ENCODE results near the gene RPP40. TPM values are rescaled to one million over a fixed set of nuclear protein-coding genes. Genes with fewer than 3 reads are reported as not detected.

RPP40 gene
- polyA plus RNA-seq, 2 of the 4 experiments (the other 2 are of a cell fraction) = 17.8 to 33.9 TPM

- no peak for TF ChIP-seq CBX2 (IDR thresholded peaks at IDR 0.05; ENCODE audit: borderline replicate concordance, low read depth)
Measured at GRCh38 chr6:5003604-5004372, at the start of gene RPP40 (continued).

GRCh38 chr6:5053038-5053437 lies 49.2 kb upstream of the RPP40 start:
- POLR2A ChIA-PET = no interaction called here
- no peak for DNase-seq (ENCODE audit: low read depth in 1 of 2, low spot score in 1 of 2)
- H3K9me3 ChIP-seq = peaks cover 21% of the 10 kb centered on the region; the same call in 2 of the 3 replicates
- no peak overlapping the region for H3K27ac ChIP-seq
- CTCF ChIA-PET = no interaction called here
- H3K4me1 ChIP-seq = no peaks in the 10 kb centered on the region
- H3K4me3 ChIP-seq = no peak overlapping the region
- H3K4me2 ChIP-seq = no peak overlapping the region
- FAIRE-seq = no peak
- TF ChIP-seq CBX2 (IDR thresholded peaks at IDR 0.05; ENCODE audit: borderline replicate concordance, low read depth) = no peak
- TF ChIP-seq EHF (CRISPR knock-in tag; IDR thresholded peaks at IDR 0.05) = no peak
- TF ChIP-seq MAX (IDR thresholded peaks at IDR 0.05) = no peak
- no peak for TF ChIP-seq RAD21 (conservative IDR thresholded peaks at IDR 0.05 in 1 of 2, IDR thresholded peaks at IDR 0.05 in 1 of 2)
- no peak for TF ChIP-seq ELK1 (IDR thresholded peaks at IDR 0.05; ENCODE audit: low read depth, low read length)
- TF ChIP-seq FOSB (CRISPR knock-in tag; IDR thresholded peaks at IDR 0.05) = no peak
- no peak for TF ChIP-seq ZNF302 (CRISPR knock-in tag; IDR thresholded peaks at IDR 0.05)
- TF ChIP-seq HMGXB4 (CRISPR knock-in tag; IDR thresholded peaks at IDR 0.05; ENCODE audit: borderline replicate concordance) = no peak
- ATAC-seq = no peak

GRCh38 chr6:5051394-5051793 lies 47.6 kb upstream of the RPP40 start:
- H3K4me3 ChIP-seq = no peak overlapping the region
- no peak for TF ChIP-seq CTCF (IDR thresholded peaks at IDR 0.05)
- FAIRE-seq (no peak), DNase-seq (ENCODE audit: low read depth in 1 of 2, low spot score in 1 of 2) (no peak), ATAC-seq (no peak)
- H3K4me1 ChIP-seq = no peaks in the 10 kb centered on the region
- WGBS (ENCODE audit: missing lambda C conversion rate) = 0% methylated on average over 1 of the region's 1 CpG
- CTCF ChIA-PET = no interaction called here
- POLR2A ChIA-PET = no interaction called here
- H3K27ac ChIP-seq = no peak overlapping the region
- H3K4me2 ChIP-seq = no peak overlapping the region
- peaks cover 21% of the 10 kb centered on the region; the same call in 2 of the 3 replicates for H3K9me3 ChIP-seq

GRCh38 chr6:5050009-5050408 lies 46.2 kb upstream of the RPP40 start:
- POLR2A ChIA-PET = no interaction called here
- no peaks in the 10 kb centered on the region for H3K4me1 ChIP-seq
- WGBS (ENCODE audit: missing lambda C conversion rate) = 33% methylated on average over 2 of the region's 2 CpGs

More at GRCh38 chr6:5050009-5050408, 46.2 kb upstream of the RPP40 start:
- TF ChIP-seq CHD2 (IDR thresholded peaks at IDR 0.05; ENCODE audit: low read length, partially characterized antibody) (no peak), POLR2AphosphoS2 (conservative IDR thresholded peaks at IDR 0.05; ENCODE audit: low read length) (no peak), PBX3 (IDR thresholded peaks at IDR 0.05) (no peak), HEYL (CRISPR knock-in tag; IDR thresholded peaks at IDR 0.05) (no peak), NR3C1 (IDR thresholded peaks at IDR 0.05) (no peak), RFX5 (IDR thresholded peaks at IDR 0.05) (no peak), TP53 (CRISPR knock-in tag; IDR thresholded peaks at IDR 0.05) (no peak), ZSCAN20 (CRISPR knock-in tag; IDR thresholded peaks at IDR 0.05) (no peak), MAZ (IDR thresholded peaks at IDR 0.05; ENCODE audit: borderline replicate concordance, low read depth, low read length) (no peak), JUNB (IDR thresholded peaks at IDR 0.05) (no peak), RCOR1 (IDR thresholded peaks at IDR 0.05; ENCODE audit: low read depth, low read length) (no peak), NPAS2 (CRISPR knock-in tag; IDR thresholded peaks at IDR 0.05; ENCODE audit: borderline replicate concordance) (no peak)
- Histone ChIP-seq H3K9me3 (peaks cover 21% of the 10 kb centered on the region; the same call in 2 of the 3 replicates), H3K4me3 (no peak overlapping the region), H3K27ac (no peak overlapping the region), H3K4me2 (no peak overlapping the region)
- DNase-seq (ENCODE audit: low read depth in 1 of 2, low spot score in 1 of 2) = no peak
- ATAC-seq = no peak
- no peak for FAIRE-seq
- CTCF ChIA-PET = no interaction called here
